Measurements from ENCODE around the gene PI16. TPM values are rescaled to one million over a fixed set of nuclear protein-coding genes. Genes with fewer than 3 reads are reported as not detected.

Gene PI16
- polyA plus RNA-seq, 1 of the 3 experiments (the other 2 are of a cell fraction) = 0.02 TPM

DNA sequence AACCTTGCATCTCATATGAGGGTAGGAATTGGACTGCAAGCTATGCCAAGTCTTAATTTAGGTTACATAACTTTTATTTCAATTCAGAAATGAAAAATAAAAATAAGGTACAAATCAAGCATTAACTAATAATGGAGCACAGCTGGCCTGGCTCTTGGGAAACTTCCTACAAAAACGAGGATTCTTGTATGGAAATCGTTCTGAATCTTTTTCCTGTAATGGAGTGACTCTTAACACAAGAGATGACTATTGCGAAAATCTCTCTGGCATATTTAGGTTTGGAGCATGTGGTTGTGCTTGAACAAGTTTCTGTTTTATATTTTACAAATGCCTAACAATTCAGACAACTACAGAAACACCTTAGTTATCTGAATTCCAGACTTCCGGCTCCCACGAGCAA, 34.0 kb upstream of the PI16 start:
- peaks cover 30 to 74% of the 10 kb centered on the region in 2 experiments for H3K36me3 ChIP-seq (replicated peaks in 1 of 2; ENCODE audit: control insufficient read depth in 1 of 2, insufficient read depth in 2 of 2, low read length in 1 of 2)
- CTCF ChIA-PET = no interaction called here

GRCh38 chr6:36924131-36924530, 30.4 kb upstream of the PI16 start:
- Histone ChIP-seq H3K9ac (no peak overlapping the region), H3K9me3 (no peaks in the 10 kb centered on the region), H3K4me3 (ENCODE audit: low read depth in 2 of 2, low read length in 1 of 2) (no peak overlapping the region), H3K27ac (ENCODE audit: low read depth in 2 of 2, low read length in 1 of 2) (no peak overlapping the region), H3K36me3 (replicated peaks in 1 of 2; ENCODE audit: control insufficient read depth in 1 of 2, insufficient read depth in 2 of 2, low read length in 1 of 2) (peaks cover 23 to 44% of the 10 kb centered on the region in 2 experiments), H3K9me2 (no peaks in the 10 kb centered on the region), H3F3A (replicated peaks; ENCODE audit: insufficient read depth) (no peaks in the 10 kb centered on the region), H4K20me1 (ENCODE audit: insufficient read depth) (no peaks in the 10 kb centered on the region), H3K4me1 (ENCODE audit: control insufficient read depth in 1 of 2, insufficient read depth in 2 of 2, low read depth in 1 of 2, low read length in 1 of 2) (no peaks in the 10 kb centered on the region; a peak in 1 of 4 replicates), H3K79me2 (ENCODE audit: insufficient read depth) (no peaks in the 10 kb centered on the region), H3K27me3 (ENCODE audit: insufficient read depth) (no peaks in the 10 kb centered on the region), H2AFZ (ENCODE audit: low read depth) (no peak overlapping the region), H3K4me2 (no peak overlapping the region)
- TF ChIP-seq RFX5 (IDR thresholded peaks at IDR 0.05; ENCODE audit: low read length) = no peak
- no peak for TF ChIP-seq YY1 (IDR thresholded peaks at IDR 0.05; ENCODE audit: low read depth)
- TF ChIP-seq SIN3A (IDR thresholded peaks at IDR 0.05; ENCODE audit: borderline replicate concordance, low read depth, low read length) = no peak
- TF ChIP-seq RXRA (IDR thresholded peaks at IDR 0.05; ENCODE audit: borderline replicate concordance, low read depth) = no peak
- no peak for TF ChIP-seq TCF12 (IDR thresholded peaks at IDR 0.05)
- TF ChIP-seq EZH2phosphoT487 (IDR thresholded peaks at IDR 0.05; ENCODE audit: borderline replicate concordance, low read depth) = no peak
- no peak for TF ChIP-seq NFIC (IDR thresholded peaks at IDR 0.05; ENCODE audit: borderline replicate concordance)
- no peak for TF ChIP-seq FOXM1 (IDR thresholded peaks at IDR 0.05; ENCODE audit: low read depth)
- TF ChIP-seq RAD21 (IDR thresholded peaks at IDR 0.05; ENCODE audit: low read length) = no peak
- TF ChIP-seq MAX (IDR thresholded peaks at IDR 0.05; ENCODE audit: low read depth) = no peak
- TF ChIP-seq IRF3 (IDR thresholded peaks at IDR 0.05; ENCODE audit: low read depth, low read length) = no peak
- POLR2A ChIA-PET = no interaction called here
- CTCF ChIA-PET = interaction anchor here (1.1 to 1.5 kb wide), 3 partner anchors 13 to 93 kb away, joined by 3 to 6 read pairs (median 3); no protein-coding TSS in a partner anchor
- DNase-seq = no peak
- 91% methylated on average over 4 of the region's 4 CpGs for WGBS (ENCODE audit: low lambda C conversion rate)

More for the DNA sequence above, 34.0 kb upstream of the PI16 start:
- Histone ChIP-seq H3K4me1 (ENCODE audit: control insufficient read depth in 1 of 2, insufficient read depth in 2 of 2, low read depth in 1 of 2, low read length in 1 of 2) (no peaks in the 10 kb centered on the region; a peak in 1 of 4 replicates), H3K4me2 (no peak overlapping the region), H3F3A (replicated peaks; ENCODE audit: insufficient read depth) (no peaks in the 10 kb centered on the region), H3K9me2 (no peaks in the 10 kb centered on the region), H3K9me3 (no peaks in the 10 kb centered on the region), H3K9ac (no peak overlapping the region), H4K20me1 (ENCODE audit: insufficient read depth) (no peaks in the 10 kb centered on the region), H3K27ac (ENCODE audit: low read depth in 2 of 2, low read length in 1 of 2) (no peak overlapping the region), H3K4me3 (ENCODE audit: low read depth in 2 of 2, low read length in 1 of 2) (no peak overlapping the region), H2AFZ (ENCODE audit: low read depth) (no peak overlapping the region), H3K27me3 (ENCODE audit: insufficient read depth) (no peaks in the 10 kb centered on the region), H3K79me2 (ENCODE audit: insufficient read depth) (no peaks in the 10 kb centered on the region)
- WGBS (ENCODE audit: low lambda C conversion rate) = 91% methylated on average over 5 of the region's 5 CpGs
- no peak for TF ChIP-seq POLR2AphosphoS5 (IDR thresholded peaks at IDR 0.05; ENCODE audit: low read depth, low read length)
- no peak for TF ChIP-seq REST (IDR thresholded peaks at IDR 0.05; ENCODE audit: low read depth, low read length)
- no peak for TF ChIP-seq RCOR1 (IDR thresholded peaks at IDR 0.05; ENCODE audit: low read length)
- DNase-seq = no peak
- POLR2A ChIA-PET = no interaction called here
